GM23338 (cell line): ENCODE measurements around the gene DBH.

Experiments used
- CREB1 ChIP-seq: fragments of 250-450 bp; sonication (Bioruptor Pico); IDR thresholded peaks from 2 replicates; pipeline ENCODE4 v1.5.0; 2020; ENCODE audit warnings: low read depth, mild to moderate bottlenecking, moderate library complexity
- CTCF ChIP-seq, 2 experiments: fragments of 200-600 bp in 1 of 2; sonication (generic) in 1 of 2; conservative IDR thresholded peaks; 2 replicates each; pipeline versions ENCODE4 v1.5.1 to v1.6.1; 2016 to 2017; ENCODE audit warnings: antibody characterized with exemption in 2 of 2, low read depth in 2 of 2, mild to moderate bottlenecking in 2 of 2, moderate library complexity in 1 of 2
- EZH2 ChIP-seq: fragments of 200-600 bp; sonication (generic); IDR thresholded peaks from one replicate; pipeline ENCODE4 v1.8.0; 2017; ENCODE audit warnings: antibody characterized with exemption, mild to moderate bottlenecking, low read depth; ENCODE audit not compliant: unreplicated experiment
- EZH2phosphoT487 ChIP-seq: fragments of 200-600 bp; sonication (generic); IDR thresholded peaks from one replicate; pipeline ENCODE4 v1.8.1; 2018; ENCODE audit warnings: antibody characterized with exemption; ENCODE audit not compliant: unreplicated experiment
- JUNB ChIP-seq: IDR thresholded peaks from one replicate; pipeline ENCODE4 v1.6.1; 2016; ENCODE audit warnings: antibody characterized with exemption; ENCODE audit not compliant: unreplicated experiment
- POLR2AphosphoS5 ChIP-seq: IDR thresholded peaks from 2 replicates; pipeline ENCODE4 v1.6.1; 2016; ENCODE audit warnings: antibody characterized with exemption, low read depth
- REST ChIP-seq: IDR thresholded peaks from one replicate; pipeline ENCODE4 v1.6.1; 2018; ENCODE audit warnings: antibody characterized with exemption; ENCODE audit not compliant: unreplicated experiment
- ZNF114 ChIP-seq: fragments of 250-450 bp; sonication (Bioruptor Pico); IDR thresholded peaks from 2 replicates; pipeline ENCODE4 v1.5.0; 2020; ENCODE audit warnings: mild to moderate bottlenecking, moderate library complexity
- ZNF331 ChIP-seq: fragments of 250-450 bp; sonication (Bioruptor Pico); IDR thresholded peaks from 2 replicates; pipeline ENCODE4 v1.5.0; 2020; ENCODE audit warnings: low read depth, mild to moderate bottlenecking, moderate library complexity
- TF ChIP-seq, protein P1 (sequence below): IDR thresholded peaks from 2 replicates; pipeline ENCODE4 v1.6.1; 2016; ENCODE audit warnings: antibody characterized with exemption

GRCh38 chr9:133689151-133689763, 53.1 kb downstream of the DBH start:
- TF ChIP-seq CREB1 (CRISPR knock-in tag): no peak
- TF ChIP-seq CTCF (conservative IDR thresholded peaks at IDR 0.05; ENCODE audit: low read depth in 2 of 2): no peak
- TF ChIP-seq EZH2: no peak
- TF ChIP-seq ZNF114: no peak
- TF ChIP-seq POLR2AphosphoS5: no peak
- TF ChIP-seq, protein P1, sequence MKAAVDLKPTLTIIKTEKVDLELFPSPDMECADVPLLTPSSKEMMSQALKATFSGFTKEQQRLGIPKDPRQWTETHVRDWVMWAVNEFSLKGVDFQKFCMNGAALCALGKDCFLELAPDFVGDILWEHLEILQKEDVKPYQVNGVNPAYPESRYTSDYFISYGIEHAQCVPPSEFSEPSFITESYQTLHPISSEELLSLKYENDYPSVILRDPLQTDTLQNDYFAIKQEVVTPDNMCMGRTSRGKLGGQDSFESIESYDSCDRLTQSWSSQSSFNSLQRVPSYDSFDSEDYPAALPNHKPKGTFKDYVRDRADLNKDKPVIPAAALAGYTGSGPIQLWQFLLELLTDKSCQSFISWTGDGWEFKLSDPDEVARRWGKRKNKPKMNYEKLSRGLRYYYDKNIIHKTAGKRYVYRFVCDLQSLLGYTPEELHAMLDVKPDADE: no peak
- no peak for TF ChIP-seq REST
- no peak for TF ChIP-seq JUNB
- no peak for TF ChIP-seq EZH2phosphoT487
- TF ChIP-seq ZNF331: no peak
